Fibroblast of lung (primary cell): ENCODE data around the gene TMEM82. TPM values are rescaled to one million over a fixed set of nuclear protein-coding genes. Genes with fewer than 3 reads are reported as not detected.

Experiments used
- DNase-seq, 2 donors: peaks; one replicate each; pipeline versions ENCODE4 v3.0.0 to v3.0.0-alpha.2; 2010; ENCODE audit warnings: low read depth in 2 of 2
- H2AFZ ChIP-seq: 2 replicates; pipeline ENCODE4 v1.5.1; 2012; ENCODE audit warnings: low read length, control low read depth, inconsistent platforms
- H3K27ac ChIP-seq: 2 replicates; pipeline ENCODE4 v1.5.1; 2011; ENCODE audit warnings: low read length, control low read depth; ENCODE audit not compliant: insufficient read depth
- H3K27me3 ChIP-seq: 2 replicates; pipeline ENCODE4 v1.5.1; 2011; ENCODE audit warnings: mild to moderate bottlenecking, low read length; ENCODE audit not compliant: control insufficient read depth, insufficient read depth
- H3K36me3 ChIP-seq: 2 replicates; pipeline ENCODE4 v1.5.1; 2011; ENCODE audit warnings: low read length; ENCODE audit not compliant: control insufficient read depth, insufficient read depth
- H3K4me1 ChIP-seq: 2 replicates; pipeline ENCODE4 v1.5.1; 2011; ENCODE audit warnings: low read length; ENCODE audit not compliant: control insufficient read depth, insufficient read depth; ENCODE audit errors: extremely low read depth
- H3K4me2 ChIP-seq: 2 replicates; pipeline ENCODE4 v1.5.1; 2011; ENCODE audit warnings: low read length, control low read depth; ENCODE audit not compliant: insufficient read depth; ENCODE audit errors: extremely low read depth
- H3K4me3 ChIP-seq, 4 experiments: fragments of 200-600 bp in 1 of 4; sonication (generic) in 1 of 4; replicated peaks in 1 of 4; 2 replicates each; pipeline ENCODE4 v1.5.1; 2011 to 2016; ENCODE audit warnings: low read length in 4 of 4, low read depth in 3 of 4, mild to moderate bottlenecking in 3 of 4, control low read depth in 2 of 4, inconsistent platforms in 1 of 4, mixed read lengths in 1 of 4; ENCODE audit not compliant: insufficient read depth in 1 of 4; ENCODE audit errors: control extremely low read depth in 1 of 4
- H3K79me2 ChIP-seq: 2 replicates; pipeline ENCODE4 v1.5.1; 2012; ENCODE audit warnings: mild to moderate bottlenecking, low read length, inconsistent platforms; ENCODE audit not compliant: control insufficient read depth, insufficient read depth
- H3K9ac ChIP-seq: 2 replicates; pipeline ENCODE4 v1.5.1; 2011; ENCODE audit warnings: mild to moderate bottlenecking, low read length, control low read depth; ENCODE audit not compliant: insufficient read depth
- H3K9me3 ChIP-seq: 2 replicates; pipeline ENCODE4 v1.5.1; 2012; ENCODE audit warnings: low read depth, low read length; ENCODE audit not compliant: control insufficient read depth, insufficient read depth
- H4K20me1 ChIP-seq: 2 replicates; pipeline ENCODE4 v1.5.1; 2011; ENCODE audit warnings: low read length; ENCODE audit not compliant: control insufficient read depth, insufficient read depth; ENCODE audit errors: extremely low read depth
- EZH2 ChIP-seq: IDR thresholded peaks from 2 replicates; pipeline ENCODE4 v1.5.1; 2012; ENCODE audit warnings: low read length, control low read depth, mild to moderate bottlenecking; ENCODE audit errors: missing control alignments
- polyA plus RNA-seq, 2 donors: library from polyadenylated mRNA; depleted of rRNA in 1 of 2; stranded (reverse) in 1 of 2; unstranded in 1 of 2; fragments of >200 nt; gene quantifications; 2 replicates each; pipeline ENCODE4 v1.2.1, GENCODE V29; 2011 to 2012; ENCODE audit warnings: missing spikeins in 1 of 2
- total RNA-seq: library from RNA; depleted of rRNA; stranded (reverse); fragments of >200 nt; gene quantifications from 2 replicates; pipeline ENCODE4 v1.2.1, GENCODE V29; 2014
- TF ChIP-seq, protein P1 (sequence below), 2 donors: IDR thresholded peaks in 1 of 2; conservative IDR thresholded peaks in 1 of 2; 1 replicate in 1 of 2; 2 replicates in 1 of 2; pipeline ENCODE4 v1.5.1; 2011 to 2012; ENCODE audit warnings: low read length in 2 of 2, control low read depth in 1 of 2, inconsistent platforms in 1 of 2, low read depth in 1 of 2, mild to moderate bottlenecking in 1 of 2

TMEM82 gene
- total and polyA plus RNA-seq, 2 donors (not counting 1 experiment from before 2014, with no cell fraction given): not detected

- Histone ChIP-seq H3K36me3 (no peaks in the 10 kb centered on the region), H3K9me3 (no peaks in the 10 kb centered on the region), H3K27me3 (no peaks in the 10 kb centered on the region), H4K20me1 (no peaks in the 10 kb centered on the region), H3K79me2 (no peaks in the 10 kb centered on the region), H3K27ac (no peak overlapping the region), H3K9ac (no peak overlapping the region), H3K4me1 (no peaks in the 10 kb centered on the region), H2AFZ (no peak overlapping the region), H3K4me2 (no peak overlapping the region), H3K4me3 (no peak overlapping the region)
- DNase-seq: no peak
- no peak for TF ChIP-seq EZH2
- TF ChIP-seq, protein P1, sequence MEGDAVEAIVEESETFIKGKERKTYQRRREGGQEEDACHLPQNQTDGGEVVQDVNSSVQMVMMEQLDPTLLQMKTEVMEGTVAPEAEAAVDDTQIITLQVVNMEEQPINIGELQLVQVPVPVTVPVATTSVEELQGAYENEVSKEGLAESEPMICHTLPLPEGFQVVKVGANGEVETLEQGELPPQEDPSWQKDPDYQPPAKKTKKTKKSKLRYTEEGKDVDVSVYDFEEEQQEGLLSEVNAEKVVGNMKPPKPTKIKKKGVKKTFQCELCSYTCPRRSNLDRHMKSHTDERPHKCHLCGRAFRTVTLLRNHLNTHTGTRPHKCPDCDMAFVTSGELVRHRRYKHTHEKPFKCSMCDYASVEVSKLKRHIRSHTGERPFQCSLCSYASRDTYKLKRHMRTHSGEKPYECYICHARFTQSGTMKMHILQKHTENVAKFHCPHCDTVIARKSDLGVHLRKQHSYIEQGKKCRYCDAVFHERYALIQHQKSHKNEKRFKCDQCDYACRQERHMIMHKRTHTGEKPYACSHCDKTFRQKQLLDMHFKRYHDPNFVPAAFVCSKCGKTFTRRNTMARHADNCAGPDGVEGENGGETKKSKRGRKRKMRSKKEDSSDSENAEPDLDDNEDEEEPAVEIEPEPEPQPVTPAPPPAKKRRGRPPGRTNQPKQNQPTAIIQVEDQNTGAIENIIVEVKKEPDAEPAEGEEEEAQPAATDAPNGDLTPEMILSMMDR (conservative IDR thresholded peaks at IDR 0.05 in 1 of 2, IDR thresholded peaks at IDR 0.05 in 1 of 2; ENCODE audit: low read depth in 1 of 2, low read length in 2 of 2): no peak
Observed at GRCh38 chr1:15747378-15747777, 5.1 kb downstream of the TMEM82 start.

DNA sequence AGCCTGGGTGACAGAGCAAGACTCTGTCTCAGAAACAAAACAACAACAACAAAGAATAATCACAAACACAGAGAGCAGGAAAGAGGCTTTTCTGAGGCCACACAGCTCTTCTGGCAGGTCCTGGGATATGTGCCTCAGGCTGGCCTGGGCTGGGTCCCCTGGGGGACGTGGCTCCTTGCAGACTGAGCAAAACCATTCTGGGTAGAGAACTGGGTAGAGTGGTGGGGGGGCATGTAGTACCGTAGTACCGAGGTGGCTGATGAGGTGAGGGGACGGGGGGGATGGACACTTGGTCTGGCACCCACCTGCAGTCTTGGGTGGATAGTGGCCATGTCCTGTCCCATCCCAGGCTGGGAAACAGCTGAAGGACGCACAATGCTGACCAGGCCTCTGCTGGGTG, 6.0 kb downstream of the TMEM82 start:
- H4K20me1 ChIP-seq: no peaks in the 10 kb centered on the region
- no peaks in the 10 kb centered on the region for H3K4me1 ChIP-seq
- H3K27me3 ChIP-seq: no peaks in the 10 kb centered on the region
- H3K9me3 ChIP-seq: no peaks in the 10 kb centered on the region
- DNase-seq: no peak
- no peak overlapping the region for H3K4me3 ChIP-seq
- no peak for TF ChIP-seq EZH2
- TF ChIP-seq, protein P1 (conservative IDR thresholded peaks at IDR 0.05 in 1 of 2, IDR thresholded peaks at IDR 0.05 in 1 of 2; ENCODE audit: low read depth in 1 of 2, low read length in 2 of 2): no peak
- H3K27ac ChIP-seq: no peak overlapping the region
- no peak overlapping the region for H2AFZ ChIP-seq
- no peaks in the 10 kb centered on the region for H3K79me2 ChIP-seq
- no peak overlapping the region for H3K4me2 ChIP-seq
- H3K9ac ChIP-seq: no peak overlapping the region
- no peaks in the 10 kb centered on the region for H3K36me3 ChIP-seq

DNA sequence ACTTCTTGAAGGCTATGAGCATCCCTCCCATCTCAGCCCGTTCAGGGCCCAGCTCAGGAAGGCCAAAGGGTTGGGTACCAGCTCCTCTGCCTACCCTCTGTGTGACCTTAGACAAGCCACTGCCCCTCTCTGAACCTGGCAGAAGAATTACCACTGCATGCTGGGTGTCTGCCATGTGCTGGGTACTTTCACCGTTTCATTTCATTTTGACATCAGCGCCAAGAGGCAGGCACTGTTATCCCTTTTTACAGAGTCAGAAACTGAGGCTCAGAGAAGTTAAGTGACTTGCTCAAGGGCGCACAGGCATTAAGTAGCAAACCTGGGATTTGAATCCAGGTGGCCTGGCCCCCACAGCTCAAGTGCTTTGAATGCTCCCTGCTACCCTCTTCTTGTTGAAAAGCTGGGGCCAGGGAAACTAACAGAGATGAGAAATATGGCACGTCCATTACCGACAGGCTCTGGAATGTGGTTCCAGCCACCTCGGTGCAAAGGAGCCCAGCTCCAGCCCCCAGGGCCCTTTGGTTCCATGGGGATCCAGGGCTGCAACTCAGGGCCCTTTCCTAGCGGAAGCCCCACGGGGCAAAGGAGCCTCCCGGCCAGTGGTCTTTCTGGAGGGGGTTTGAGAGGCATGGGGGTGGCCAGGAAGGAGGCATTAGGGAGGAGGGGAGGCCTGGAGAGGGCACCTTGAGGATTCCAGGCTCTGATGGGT, 6.5 kb downstream of the TMEM82 start:
- no peaks in the 10 kb centered on the region for H4K20me1 ChIP-seq
- no peak overlapping the region for H3K9ac ChIP-seq
- H3K9me3 ChIP-seq: no peaks in the 10 kb centered on the region
- no peak for DNase-seq
- H3K79me2 ChIP-seq: no peaks in the 10 kb centered on the region
- no peak overlapping the region for H3K27ac ChIP-seq
- no peaks in the 10 kb centered on the region for H3K4me1 ChIP-seq
- no peak overlapping the region for H2AFZ ChIP-seq
- no peaks in the 10 kb centered on the region for H3K36me3 ChIP-seq
- H3K4me3 ChIP-seq: no peak overlapping the region
- H3K4me2 ChIP-seq: no peak overlapping the region
- no peaks in the 10 kb centered on the region for H3K27me3 ChIP-seq
- TF ChIP-seq, protein P1 (conservative IDR thresholded peaks at IDR 0.05 in 1 of 2, IDR thresholded peaks at IDR 0.05 in 1 of 2; ENCODE audit: low read depth in 1 of 2, low read length in 2 of 2): no peak
- no peak for TF ChIP-seq EZH2
